GM10248 (cell line): Measurements from ENCODE around the gene CCDC40.

Experiments
- CTCF ChIA-PET: fragments of 300-600 bp; sonication (Branson Sonifier 250); formaldehyde crosslinking; extraction: SDS; loops from one replicate; lab custom pipeline; 2021; ENCODE audit warnings: antibody characterized with exemption; lab: Yijun Ruan, JAX
- POLR2A ChIA-PET: fragments of 350-650 bp; sonication (Branson Sonifier 250); formaldehyde crosslinking; extraction: SDS; loops from one replicate; lab custom pipeline; 2020; ENCODE audit warnings: antibody characterized with exemption; lab: Yijun Ruan, JAX
- DNase-seq: peaks from one replicate; pipeline ENCODE4 v3.0.0; 2012; ENCODE audit errors: extremely low spot score
- TF ChIP-seq, protein P1 (sequence below): IDR thresholded peaks from 2 replicates; pipeline ENCODE4 v1.5.1; 2012; ENCODE audit warnings: mild to moderate bottlenecking, low read depth; ENCODE audit errors: extremely low read depth, missing control alignments, control extremely low read depth

CCDC40 gene, protein sequence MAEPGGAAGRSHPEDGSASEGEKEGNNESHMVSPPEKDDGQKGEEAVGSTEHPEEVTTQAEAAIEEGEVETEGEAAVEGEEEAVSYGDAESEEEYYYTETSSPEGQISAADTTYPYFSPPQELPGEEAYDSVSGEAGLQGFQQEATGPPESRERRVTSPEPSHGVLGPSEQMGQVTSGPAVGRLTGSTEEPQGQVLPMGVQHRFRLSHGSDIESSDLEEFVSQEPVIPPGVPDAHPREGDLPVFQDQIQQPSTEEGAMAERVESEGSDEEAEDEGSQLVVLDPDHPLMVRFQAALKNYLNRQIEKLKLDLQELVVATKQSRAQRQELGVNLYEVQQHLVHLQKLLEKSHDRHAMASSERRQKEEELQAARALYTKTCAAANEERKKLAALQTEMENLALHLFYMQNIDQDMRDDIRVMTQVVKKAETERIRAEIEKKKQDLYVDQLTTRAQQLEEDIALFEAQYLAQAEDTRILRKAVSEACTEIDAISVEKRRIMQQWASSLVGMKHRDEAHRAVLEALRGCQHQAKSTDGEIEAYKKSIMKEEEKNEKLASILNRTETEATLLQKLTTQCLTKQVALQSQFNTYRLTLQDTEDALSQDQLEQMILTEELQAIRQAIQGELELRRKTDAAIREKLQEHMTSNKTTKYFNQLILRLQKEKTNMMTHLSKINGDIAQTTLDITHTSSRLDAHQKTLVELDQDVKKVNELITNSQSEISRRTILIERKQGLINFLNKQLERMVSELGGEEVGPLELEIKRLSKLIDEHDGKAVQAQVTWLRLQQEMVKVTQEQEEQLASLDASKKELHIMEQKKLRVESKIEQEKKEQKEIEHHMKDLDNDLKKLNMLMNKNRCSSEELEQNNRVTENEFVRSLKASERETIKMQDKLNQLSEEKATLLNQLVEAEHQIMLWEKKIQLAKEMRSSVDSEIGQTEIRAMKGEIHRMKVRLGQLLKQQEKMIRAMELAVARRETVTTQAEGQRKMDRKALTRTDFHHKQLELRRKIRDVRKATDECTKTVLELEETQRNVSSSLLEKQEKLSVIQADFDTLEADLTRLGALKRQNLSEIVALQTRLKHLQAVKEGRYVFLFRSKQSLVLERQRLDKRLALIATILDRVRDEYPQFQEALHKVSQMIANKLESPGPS

GRCh38 chr17:80035937-80036714, at the start of gene CCDC40:
CCDC40 (plus strand) TSS chr17:80036642; CDS start chr17:80036663, 21 bp downstream.
- ChIA-PET CTCF (no interaction called here), POLR2A (no interaction called here)
- TF ChIP-seq, protein P1, sequence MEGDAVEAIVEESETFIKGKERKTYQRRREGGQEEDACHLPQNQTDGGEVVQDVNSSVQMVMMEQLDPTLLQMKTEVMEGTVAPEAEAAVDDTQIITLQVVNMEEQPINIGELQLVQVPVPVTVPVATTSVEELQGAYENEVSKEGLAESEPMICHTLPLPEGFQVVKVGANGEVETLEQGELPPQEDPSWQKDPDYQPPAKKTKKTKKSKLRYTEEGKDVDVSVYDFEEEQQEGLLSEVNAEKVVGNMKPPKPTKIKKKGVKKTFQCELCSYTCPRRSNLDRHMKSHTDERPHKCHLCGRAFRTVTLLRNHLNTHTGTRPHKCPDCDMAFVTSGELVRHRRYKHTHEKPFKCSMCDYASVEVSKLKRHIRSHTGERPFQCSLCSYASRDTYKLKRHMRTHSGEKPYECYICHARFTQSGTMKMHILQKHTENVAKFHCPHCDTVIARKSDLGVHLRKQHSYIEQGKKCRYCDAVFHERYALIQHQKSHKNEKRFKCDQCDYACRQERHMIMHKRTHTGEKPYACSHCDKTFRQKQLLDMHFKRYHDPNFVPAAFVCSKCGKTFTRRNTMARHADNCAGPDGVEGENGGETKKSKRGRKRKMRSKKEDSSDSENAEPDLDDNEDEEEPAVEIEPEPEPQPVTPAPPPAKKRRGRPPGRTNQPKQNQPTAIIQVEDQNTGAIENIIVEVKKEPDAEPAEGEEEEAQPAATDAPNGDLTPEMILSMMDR = no peak
- peak; percentile 87 for DNase-seq

GRCh38 chr17:79987187-79987934, 49.1 kb upstream of the CCDC40 start:
- TF ChIP-seq, protein P1 = no peak
- CTCF ChIA-PET = no interaction called here
- POLR2A ChIA-PET = no interaction called here
- no peak for DNase-seq

- POLR2A ChIA-PET = no interaction called here
- CTCF ChIA-PET = no interaction called here
- TF ChIP-seq, protein P1 = no peak
- no peak for DNase-seq
Observed at GRCh38 chr17:79987935-79988184, 48.6 kb upstream of the CCDC40 start.

GRCh38 chr17:79988185-79988971, 48.1 kb upstream of the CCDC40 start:
- TF ChIP-seq, protein P1 = no peak
- DNase-seq = no peak
- POLR2A ChIA-PET = no interaction called here
- CTCF ChIA-PET = no interaction called here

GRCh38 chr17:79989106-79989835, 47.2 kb upstream of the CCDC40 start:
- ChIA-PET POLR2A (no interaction called here), CTCF (no interaction called here)
- DNase-seq = no peak
- TF ChIP-seq, protein P1 = no peak
